Upper lobe of right lung (tissue), 1 donor: Measurements from ENCODE around the gene ERFE. TPM values are rescaled to one million over a fixed set of nuclear protein-coding genes. Genes with fewer than 3 reads are reported as not detected.

Source experiments
- ATAC-seq: fragments of 200-7000 bp; cut with Tn5 transposase; one replicate; pipeline ENCODE4 v1.9.1; 2020; ENCODE audit warnings: mild to moderate bottlenecking, moderate library complexity
- DNase-seq: peaks from one replicate; pipeline ENCODE4 v3.0.0-alpha.2; 2020
- H3K27ac ChIP-seq: fragments of 200-600 bp; one replicate; pipeline ENCODE4 v1.8.0; 2022
- H3K27me3 ChIP-seq: fragments of 200-600 bp; one replicate; pipeline ENCODE4 v1.8.0; 2022; ENCODE audit warnings: mild to moderate bottlenecking
- H3K36me3 ChIP-seq: fragments of 200-600 bp; one replicate; pipeline ENCODE4 v1.8.0; 2022
- H3K4me1 ChIP-seq: fragments of 200-600 bp; one replicate; pipeline ENCODE4 v1.8.0; 2022
- H3K4me3 ChIP-seq: fragments of 200-600 bp; one replicate; pipeline ENCODE4 v1.8.0; 2022; ENCODE audit warnings: mild to moderate bottlenecking
- H3K9me3 ChIP-seq: fragments of 200-600 bp; one replicate; pipeline ENCODE4 v1.8.0; 2022
- intact Hi-C: fragments of 100-400 bp; cut with DNase I; formaldehyde crosslinking; loops from one replicate; pipeline ENCODE4 v1.11.0; 2022
- total RNA-seq: library from RNA; stranded (reverse); fragmentation: NEBNext Ultra II Directional; extraction: Animal tissue kit (Norgen Biotek cat#: 25700); gene quantifications from one replicate; pipeline ENCODE4 v1.2.1, GENCODE V29; 2021
- TF ChIP-seq, protein P1 (sequence below): fragments of 200-600 bp; IDR thresholded peaks from one replicate; pipeline ENCODE4 v1.8.0; 2022; ENCODE audit warnings: antibody characterized with exemption
- donor health status: DM: no; HTN: yes; CAD: no; lungs with severe emphysema.

Gene ERFE
- total RNA-seq, 1 donor from 2014 or later, result not detected

DNA sequence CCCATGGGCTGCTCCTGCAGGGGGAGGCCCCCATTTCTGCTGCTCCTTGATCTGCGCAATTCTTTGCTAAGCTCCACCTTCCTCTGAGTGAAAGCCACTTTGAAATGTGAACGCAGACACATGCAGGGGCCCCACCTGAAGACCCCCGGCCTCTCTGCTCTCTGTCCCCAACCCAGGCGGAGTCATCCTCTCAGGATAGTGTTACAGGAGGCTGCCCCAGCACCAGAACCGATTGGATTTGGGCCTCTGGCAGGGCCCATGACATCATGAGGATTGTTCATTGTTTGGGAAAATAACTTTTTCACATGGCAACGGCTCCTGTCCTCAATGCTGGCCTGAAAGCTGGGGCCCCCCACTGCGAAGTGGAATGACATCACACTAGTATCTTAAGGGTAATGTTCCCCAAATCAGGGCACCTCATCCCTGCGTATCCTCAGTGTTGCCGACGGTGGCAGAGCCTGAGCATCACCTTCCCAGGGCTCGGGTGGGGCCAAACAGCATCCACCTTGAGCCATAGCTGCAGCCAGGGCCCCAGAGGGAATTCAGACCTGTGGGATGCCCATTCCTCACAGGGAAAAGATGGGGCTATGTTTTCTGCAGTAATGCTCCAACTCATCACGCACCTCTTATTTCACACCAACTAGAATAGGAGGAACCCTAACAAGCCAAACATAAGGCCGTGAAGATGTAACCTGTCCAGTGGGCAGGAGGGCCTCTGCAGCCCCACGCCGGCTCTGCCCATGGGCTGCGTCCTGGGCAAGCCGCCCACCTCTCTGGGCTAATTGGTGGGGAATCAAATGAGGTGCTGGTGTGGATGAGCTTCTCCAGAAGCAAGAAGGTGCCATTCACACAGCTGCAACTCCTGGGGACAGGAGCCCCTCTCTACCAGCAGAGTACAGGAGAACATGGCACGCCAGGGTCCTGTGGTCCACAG lies 2.7 kb upstream of the ERFE start:
- TF ChIP-seq, protein P1, sequence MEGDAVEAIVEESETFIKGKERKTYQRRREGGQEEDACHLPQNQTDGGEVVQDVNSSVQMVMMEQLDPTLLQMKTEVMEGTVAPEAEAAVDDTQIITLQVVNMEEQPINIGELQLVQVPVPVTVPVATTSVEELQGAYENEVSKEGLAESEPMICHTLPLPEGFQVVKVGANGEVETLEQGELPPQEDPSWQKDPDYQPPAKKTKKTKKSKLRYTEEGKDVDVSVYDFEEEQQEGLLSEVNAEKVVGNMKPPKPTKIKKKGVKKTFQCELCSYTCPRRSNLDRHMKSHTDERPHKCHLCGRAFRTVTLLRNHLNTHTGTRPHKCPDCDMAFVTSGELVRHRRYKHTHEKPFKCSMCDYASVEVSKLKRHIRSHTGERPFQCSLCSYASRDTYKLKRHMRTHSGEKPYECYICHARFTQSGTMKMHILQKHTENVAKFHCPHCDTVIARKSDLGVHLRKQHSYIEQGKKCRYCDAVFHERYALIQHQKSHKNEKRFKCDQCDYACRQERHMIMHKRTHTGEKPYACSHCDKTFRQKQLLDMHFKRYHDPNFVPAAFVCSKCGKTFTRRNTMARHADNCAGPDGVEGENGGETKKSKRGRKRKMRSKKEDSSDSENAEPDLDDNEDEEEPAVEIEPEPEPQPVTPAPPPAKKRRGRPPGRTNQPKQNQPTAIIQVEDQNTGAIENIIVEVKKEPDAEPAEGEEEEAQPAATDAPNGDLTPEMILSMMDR, result no peak
- ATAC-seq, result no peak
- Histone ChIP-seq H3K4me3 (no peak overlapping the region), H3K9me3 (no peaks in the 10 kb centered on the region), H3K27ac (no peak overlapping the region), H3K27me3 (peaks cover 27% of the 10 kb centered on the region), H3K4me1 (peaks cover 5% of the 10 kb centered on the region), H3K36me3 (no peaks in the 10 kb centered on the region)
- intact Hi-C loops, result no loop called here
- DNase-seq, result no peak

DNA sequence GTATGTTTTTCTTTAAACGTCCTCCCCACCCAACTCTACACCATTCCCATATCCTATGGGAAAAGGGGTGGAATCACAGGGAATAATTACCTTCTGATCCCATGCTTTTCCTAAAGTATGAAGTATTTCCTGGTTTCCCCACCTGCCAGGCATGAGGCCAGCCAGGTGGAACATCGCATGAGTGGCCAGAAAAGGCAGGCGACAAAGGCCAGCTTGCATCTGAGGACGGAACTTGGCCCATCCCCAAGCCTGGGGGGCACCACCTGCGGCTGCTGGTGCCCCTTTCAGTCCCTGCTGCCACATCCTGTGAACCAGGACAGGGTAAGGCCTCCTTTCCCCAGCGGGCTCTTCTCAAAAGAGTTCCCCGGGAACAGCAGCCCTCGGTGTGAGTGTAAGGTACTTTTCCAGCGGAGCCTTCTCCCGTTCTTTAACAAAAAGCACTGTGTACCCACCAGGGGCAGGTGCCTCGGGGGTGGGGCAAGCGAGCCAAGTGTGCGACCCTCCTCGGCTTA lies 1.2 kb upstream of the ERFE start:
- TF ChIP-seq, protein P1, result no peak
- DNase-seq, result peak; percentile 53
- intact Hi-C loops, result no loop called here

GRCh38 chr2:238158018-238158508 lies 707 bp upstream of the ERFE start:
- DNase-seq (no peak), ATAC-seq (no peak)
- H3K36me3 ChIP-seq, result no peaks in the 10 kb centered on the region
- no peaks in the 10 kb centered on the region for H3K9me3 ChIP-seq
- no peak overlapping the region for H3K4me3 ChIP-seq
- H3K27ac ChIP-seq, result no peak overlapping the region
- H3K27me3 ChIP-seq, result peaks cover 46% of the 10 kb centered on the region
- peaks cover 5% of the 10 kb centered on the region for H3K4me1 ChIP-seq
- TF ChIP-seq, protein P1, result no peak
- intact Hi-C loops, result no loop called here

More for the DNA sequence above, 1.2 kb upstream of the ERFE start:
- ATAC-seq, result no peak
- peaks cover 41% of the 10 kb centered on the region for H3K27me3 ChIP-seq
- H3K36me3 ChIP-seq, result no peaks in the 10 kb centered on the region
- H3K9me3 ChIP-seq, result no peaks in the 10 kb centered on the region
- peaks cover 5% of the 10 kb centered on the region for H3K4me1 ChIP-seq
- no peak overlapping the region for H3K4me3 ChIP-seq
- H3K27ac ChIP-seq, result no peak overlapping the region

- peak overlapping the region; percentile 8 for H3K4me3 ChIP-seq
- H3K9me3 ChIP-seq, result no peaks in the 10 kb centered on the region
- peaks cover 5% of the 10 kb centered on the region for H3K4me1 ChIP-seq
- H3K27me3 ChIP-seq, result peaks cover 56% of the 10 kb centered on the region
- intact Hi-C loops, result no loop called here
- TF ChIP-seq, protein P1, result no peak
- DNase-seq, result peak; percentile 70
- peak; percentile 15 for ATAC-seq
- H3K27ac ChIP-seq, result no peak overlapping the region
- no peaks in the 10 kb centered on the region for H3K36me3 ChIP-seq
Observed at GRCh38 chr2:238159071-238159539, 335 bp downstream of the ERFE start.

GRCh38 chr2:238159661-238160205 lies 963 bp downstream of the ERFE start:
- TF ChIP-seq, protein P1, result no peak
- Histone ChIP-seq H3K27me3 (peaks cover 58% of the 10 kb centered on the region), H3K36me3 (no peaks in the 10 kb centered on the region), H3K4me1 (peaks cover 5% of the 10 kb centered on the region), H3K4me3 (no peak overlapping the region), H3K9me3 (no peaks in the 10 kb centered on the region), H3K27ac (no peak overlapping the region)
- intact Hi-C loops, result no loop called here
- ATAC-seq (no peak), DNase-seq (peak; percentile 65)
